ENCODE measurements around the gene SYT13.

The SYT13 gene

DNA sequence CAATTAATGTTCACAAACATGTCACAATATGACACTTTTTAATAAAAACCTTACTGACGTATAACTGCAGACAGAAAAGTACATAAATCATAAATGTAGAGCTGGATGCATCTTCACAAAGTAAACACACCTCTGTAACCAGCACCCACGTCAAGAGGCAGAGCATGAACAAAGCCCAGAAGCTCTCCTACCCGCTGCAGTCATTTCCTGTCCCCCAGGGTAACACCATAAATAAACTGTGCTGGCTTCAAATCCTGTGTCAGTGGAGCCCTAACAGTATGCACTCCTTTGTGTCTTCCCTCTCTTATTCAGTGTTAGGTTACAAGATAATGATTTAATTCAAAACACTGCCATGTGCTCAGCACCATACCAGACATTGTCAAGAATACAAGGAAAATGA lies 5.7 kb downstream of the SYT13 start:
- TF ChIP-seq, protein P1, sequence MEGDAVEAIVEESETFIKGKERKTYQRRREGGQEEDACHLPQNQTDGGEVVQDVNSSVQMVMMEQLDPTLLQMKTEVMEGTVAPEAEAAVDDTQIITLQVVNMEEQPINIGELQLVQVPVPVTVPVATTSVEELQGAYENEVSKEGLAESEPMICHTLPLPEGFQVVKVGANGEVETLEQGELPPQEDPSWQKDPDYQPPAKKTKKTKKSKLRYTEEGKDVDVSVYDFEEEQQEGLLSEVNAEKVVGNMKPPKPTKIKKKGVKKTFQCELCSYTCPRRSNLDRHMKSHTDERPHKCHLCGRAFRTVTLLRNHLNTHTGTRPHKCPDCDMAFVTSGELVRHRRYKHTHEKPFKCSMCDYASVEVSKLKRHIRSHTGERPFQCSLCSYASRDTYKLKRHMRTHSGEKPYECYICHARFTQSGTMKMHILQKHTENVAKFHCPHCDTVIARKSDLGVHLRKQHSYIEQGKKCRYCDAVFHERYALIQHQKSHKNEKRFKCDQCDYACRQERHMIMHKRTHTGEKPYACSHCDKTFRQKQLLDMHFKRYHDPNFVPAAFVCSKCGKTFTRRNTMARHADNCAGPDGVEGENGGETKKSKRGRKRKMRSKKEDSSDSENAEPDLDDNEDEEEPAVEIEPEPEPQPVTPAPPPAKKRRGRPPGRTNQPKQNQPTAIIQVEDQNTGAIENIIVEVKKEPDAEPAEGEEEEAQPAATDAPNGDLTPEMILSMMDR (IDR thresholded peaks at IDR 0.05; ENCODE audit: borderline replicate concordance, extremely low read depth, low read length, poor library complexity, severe bottlenecking): no peak
- no peak for TF ChIP-seq EZH2 (IDR thresholded peaks at IDR 0.05; ENCODE audit: borderline replicate concordance, low read depth, low read length, severe bottlenecking)
- no peaks in the 10 kb centered on the region for H4K20me1 ChIP-seq (ENCODE audit: insufficient read depth, low read length)
- peaks cover 4% of the 10 kb centered on the region for H3K27me3 ChIP-seq (ENCODE audit: insufficient read depth, low read length, poor library complexity)
- H3K79me2 ChIP-seq (ENCODE audit: insufficient read depth, low read length): no peaks in the 10 kb centered on the region
- DNase-seq: no peak
- H3K9me3 ChIP-seq (ENCODE audit: insufficient read depth, low read length, severe bottlenecking): no peaks in the 10 kb centered on the region
- H3K4me3 ChIP-seq (ENCODE audit: low read depth in 1 of 2, low read length in 2 of 2): no peak overlapping the region
- no peak overlapping the region for H3K27ac ChIP-seq (ENCODE audit: low read length)
- H3K4me1 ChIP-seq (ENCODE audit: insufficient read depth, low read length): no peaks in the 10 kb centered on the region
- no peaks in the 10 kb centered on the region for H3K36me3 ChIP-seq (ENCODE audit: insufficient read depth, low read length)
- H2AFZ ChIP-seq (ENCODE audit: low read depth, low read length): no peak overlapping the region
- H3K9ac ChIP-seq (ENCODE audit: low read depth, low read length): no peak overlapping the region
- H3K4me2 ChIP-seq (ENCODE audit: insufficient read depth, low read length): no peak overlapping the region
- ATAC-seq (ENCODE audit: insufficient read depth, low read depth): no peak

- Histone ChIP-seq H3K79me2 (ENCODE audit: insufficient read depth, low read length) (no peaks in the 10 kb centered on the region), H3K4me1 (ENCODE audit: insufficient read depth, low read length) (no peaks in the 10 kb centered on the region), H3K27me3 (ENCODE audit: insufficient read depth, low read length, poor library complexity) (peaks cover 4% of the 10 kb centered on the region), H3K9me3 (ENCODE audit: insufficient read depth, low read length, severe bottlenecking) (no peaks in the 10 kb centered on the region), H3K27ac (ENCODE audit: low read length) (no peak overlapping the region), H2AFZ (ENCODE audit: low read depth, low read length) (no peak overlapping the region), H3K9ac (ENCODE audit: low read depth, low read length) (no peak overlapping the region), H3K4me2 (ENCODE audit: insufficient read depth, low read length) (no peak overlapping the region), H3K4me3 (ENCODE audit: low read depth in 1 of 2, low read length in 2 of 2) (no peak overlapping the region), H3K36me3 (ENCODE audit: insufficient read depth, low read length) (no peaks in the 10 kb centered on the region), H4K20me1 (ENCODE audit: insufficient read depth, low read length) (no peaks in the 10 kb centered on the region)
- DNase-seq: no peak
- ATAC-seq (ENCODE audit: insufficient read depth, low read depth): no peak
- TF ChIP-seq EZH2 (IDR thresholded peaks at IDR 0.05; ENCODE audit: borderline replicate concordance, low read depth, low read length, severe bottlenecking): no peak
- TF ChIP-seq, protein P1 (IDR thresholded peaks at IDR 0.05; ENCODE audit: borderline replicate concordance, extremely low read depth, low read length, poor library complexity, severe bottlenecking): no peak
Observed at GRCh38 chr11:45279645-45280044, 6.5 kb downstream of the SYT13 start.

- no peaks in the 10 kb centered on the region for H3K79me2 ChIP-seq (ENCODE audit: insufficient read depth, low read length)
- TF ChIP-seq, protein P1 (IDR thresholded peaks at IDR 0.05; ENCODE audit: borderline replicate concordance, extremely low read depth, low read length, poor library complexity, severe bottlenecking): no peak
- no peak for TF ChIP-seq EZH2 (IDR thresholded peaks at IDR 0.05; ENCODE audit: borderline replicate concordance, low read depth, low read length, severe bottlenecking)
- no peak overlapping the region for H3K27ac ChIP-seq (ENCODE audit: low read length)
- DNase-seq (no peak), ATAC-seq (ENCODE audit: insufficient read depth, low read depth) (no peak)
- H3K4me2 ChIP-seq (ENCODE audit: insufficient read depth, low read length): no peak overlapping the region
- no peak overlapping the region for H3K4me3 ChIP-seq (ENCODE audit: low read depth in 1 of 2, low read length in 2 of 2)
- H3K9ac ChIP-seq (ENCODE audit: low read depth, low read length): no peak overlapping the region
- no peaks in the 10 kb centered on the region for H3K36me3 ChIP-seq (ENCODE audit: insufficient read depth, low read length)
- no peaks in the 10 kb centered on the region for H3K9me3 ChIP-seq (ENCODE audit: insufficient read depth, low read length, severe bottlenecking)
- no peak overlapping the region for H2AFZ ChIP-seq (ENCODE audit: low read depth, low read length)
- H4K20me1 ChIP-seq (ENCODE audit: insufficient read depth, low read length): no peaks in the 10 kb centered on the region
- no peaks in the 10 kb centered on the region for H3K4me1 ChIP-seq (ENCODE audit: insufficient read depth, low read length)
- H3K27me3 ChIP-seq (ENCODE audit: insufficient read depth, low read length, poor library complexity): peaks cover 4% of the 10 kb centered on the region
Observed at GRCh38 chr11:45278714-45279113, 7.4 kb downstream of the SYT13 start.

- no peak for DNase-seq
- TF ChIP-seq, protein P1 (IDR thresholded peaks at IDR 0.05; ENCODE audit: borderline replicate concordance, extremely low read depth, low read length, poor library complexity, severe bottlenecking): no peak
- no peak for TF ChIP-seq EZH2 (IDR thresholded peaks at IDR 0.05; ENCODE audit: borderline replicate concordance, low read depth, low read length, severe bottlenecking)
- no peak overlapping the region for H3K27ac ChIP-seq (ENCODE audit: low read length)
- H2AFZ ChIP-seq (ENCODE audit: low read depth, low read length): no peak overlapping the region
- no peak for ATAC-seq (ENCODE audit: insufficient read depth, low read depth)
- H3K4me1 ChIP-seq (ENCODE audit: insufficient read depth, low read length): no peaks in the 10 kb centered on the region
- H4K20me1 ChIP-seq (ENCODE audit: insufficient read depth, low read length): no peaks in the 10 kb centered on the region
- H3K36me3 ChIP-seq (ENCODE audit: insufficient read depth, low read length): no peaks in the 10 kb centered on the region
- H3K9me3 ChIP-seq (ENCODE audit: insufficient read depth, low read length, severe bottlenecking): no peaks in the 10 kb centered on the region
- peaks cover 6% of the 10 kb centered on the region for H3K27me3 ChIP-seq (ENCODE audit: insufficient read depth, low read length, poor library complexity)
- no peak overlapping the region for H3K4me3 ChIP-seq (ENCODE audit: low read depth in 1 of 2, low read length in 2 of 2)
- H3K9ac ChIP-seq (ENCODE audit: low read depth, low read length): no peak overlapping the region
- no peak overlapping the region for H3K4me2 ChIP-seq (ENCODE audit: insufficient read depth, low read length)
- H3K79me2 ChIP-seq (ENCODE audit: insufficient read depth, low read length): no peaks in the 10 kb centered on the region
Observed at GRCh38 chr11:45275828-45276227, 10.3 kb downstream of the SYT13 start.

Data from DND-41 (cell line).